ENCODE measurements around the gene APLF.
"Not testable (repeated sequence)": the region's sequence is repeated elsewhere in the genome, so short reads cannot be mapped to it uniquely, and the experiment has no call there.

The APLF gene

GRCh38 chr2:68475576-68475975 is 8.2 kb downstream of the APLF start:
- Mint-ChIP-seq H3K9me3 (no peaks in the 10 kb centered on the region), H3K27me3 (no peaks in the 10 kb centered on the region), H3K36me3 (no peaks in the 10 kb centered on the region), H3K4me3 (no peak overlapping the region), H3K4me1 (no peaks in the 10 kb centered on the region), H3K27ac (no peak overlapping the region)
- DNase-seq: no peak
- CTCF ChIA-PET: no interaction called here

GRCh38 chr2:68476454-68476853 is 9.1 kb downstream of the APLF start:
- no peak overlapping the region for H3K27ac Mint-ChIP-seq
- CTCF ChIA-PET: no interaction called here
- DNase-seq: no peak
- no peaks in the 10 kb centered on the region for H3K27me3 Mint-ChIP-seq
- H3K4me3 Mint-ChIP-seq: no peak overlapping the region
- no peaks in the 10 kb centered on the region for H3K36me3 Mint-ChIP-seq
- H3K4me1 Mint-ChIP-seq: no peaks in the 10 kb centered on the region
- no peaks in the 10 kb centered on the region for H3K9me3 Mint-ChIP-seq

GRCh38 chr2:68478688-68479087 is 11.3 kb downstream of the APLF start:
- Mint-ChIP-seq H3K4me1 (no peaks in the 10 kb centered on the region), H3K27me3 (no peaks in the 10 kb centered on the region), H3K27ac (no peak overlapping the region), H3K36me3 (no peaks in the 10 kb centered on the region), H3K9me3 (no peaks in the 10 kb centered on the region), H3K4me3 (no peak overlapping the region)
- no peak for DNase-seq
- CTCF ChIA-PET: interaction anchor here (1.0 to 2.1 kb wide), 3 partner anchors 9 to 446 kb away, joined by 3 to 8 read pairs (median 5); no protein-coding TSS in a partner anchor

GRCh38 chr2:68482296-68482820 is 15.0 kb downstream of the APLF start:
- no peak overlapping the region for H3K27ac Mint-ChIP-seq
- H3K4me3 Mint-ChIP-seq: no peak overlapping the region
- H3K27me3 Mint-ChIP-seq: no peaks in the 10 kb centered on the region
- no peaks in the 10 kb centered on the region for H3K36me3 Mint-ChIP-seq
- no peaks in the 10 kb centered on the region for H3K9me3 Mint-ChIP-seq
- no peaks in the 10 kb centered on the region for H3K4me1 Mint-ChIP-seq
- CTCF ChIA-PET: interaction anchor here (0.7 kb wide), 1 partner anchor 329 kb away, joined by 3 read pairs; no protein-coding TSS in a partner anchor
- DNase-seq: no peak

- Mint-ChIP-seq H3K9me3 (no peaks in the 10 kb centered on the region), H3K36me3 (no peaks in the 10 kb centered on the region), H3K27me3 (no peaks in the 10 kb centered on the region), H3K4me1 (peaks cover 3% of the 10 kb centered on the region), H3K4me3 (no peak overlapping the region), H3K27ac (no peak overlapping the region)
- DNase-seq: no peak
- CTCF ChIA-PET: interaction anchor here (0.5 to 1.4 kb wide), 2 partner anchors 19 to 27 kb away, joined by 3 read pairs; no protein-coding TSS in a partner anchor
Observed at GRCh38 chr2:68483011-68483410, 15.6 kb downstream of the APLF start.

GRCh38 chr2:68487773-68488355 is 20.5 kb downstream of the APLF start:
- DNase-seq: no peak

GRCh38 chr2:68488605-68489004 is 21.2 kb downstream of the APLF start:
- H3K9me3 Mint-ChIP-seq, H3K27me3 Mint-ChIP-seq, H3K4me1 Mint-ChIP-seq, H3K27ac Mint-ChIP-seq, DNase-seq, H3K36me3 Mint-ChIP-seq, H3K4me3 Mint-ChIP-seq: not testable (repeated sequence)
- CTCF ChIA-PET: interaction anchor here (0.6 to 2.7 kb wide), 14 partner anchors 11 to 455 kb away, joined by 3 to 27 read pairs (median 6); no protein-coding TSS in a partner anchor

More at GRCh38 chr2:68487773-68488355, 20.5 kb downstream of the APLF start:
- CTCF ChIA-PET: interaction anchor here (0.8 to 2.7 kb wide), 25 partner anchors 10 to 443 kb away, joined by 3 to 27 read pairs (median 4); partner anchors contain the start of gene FBXO48
- H3K9me3 Mint-ChIP-seq: no peaks in the 10 kb centered on the region
- no peaks in the 10 kb centered on the region for H3K36me3 Mint-ChIP-seq
- H3K27ac Mint-ChIP-seq: no peak overlapping the region
- H3K27me3 Mint-ChIP-seq: no peaks in the 10 kb centered on the region
- H3K4me1 Mint-ChIP-seq: peaks cover 3% of the 10 kb centered on the region
- H3K4me3 Mint-ChIP-seq: no peak overlapping the region

GRCh38 chr2:68489282-68489681 is 21.9 kb downstream of the APLF start:
- Mint-ChIP-seq H3K27ac (no peak overlapping the region), H3K27me3 (no peaks in the 10 kb centered on the region), H3K4me3 (no peak overlapping the region), H3K4me1 (peaks cover 3% of the 10 kb centered on the region), H3K9me3 (no peaks in the 10 kb centered on the region), H3K36me3 (no peaks in the 10 kb centered on the region)
- CTCF ChIA-PET: interaction anchor here (1.0 to 2.7 kb wide), 3 partner anchors 106 to 455 kb away, joined by 3 to 17 read pairs (median 4); no protein-coding TSS in a partner anchor
- no peak for DNase-seq

GRCh38 chr2:68491582-68491981 is 24.2 kb downstream of the APLF start:
- H3K27ac Mint-ChIP-seq: no peak overlapping the region
- H3K4me3 Mint-ChIP-seq: no peak overlapping the region
- H3K4me1 Mint-ChIP-seq: peaks cover 3% of the 10 kb centered on the region
- CTCF ChIA-PET: no interaction called here
- DNase-seq: no peak
- no peaks in the 10 kb centered on the region for H3K27me3 Mint-ChIP-seq
- peaks cover 11% of the 10 kb centered on the region for H3K9me3 Mint-ChIP-seq
- peaks cover 8% of the 10 kb centered on the region for H3K36me3 Mint-ChIP-seq

- CTCF ChIA-PET: interaction anchor here (1.2 to 1.6 kb wide), 2 partner anchors 11 to 58 kb away, joined by 3 read pairs; no protein-coding TSS in a partner anchor
- Mint-ChIP-seq H3K27ac (no peak overlapping the region), H3K4me3 (no peak overlapping the region), H3K4me1 (no peaks in the 10 kb centered on the region), H3K36me3 (peaks cover 10% of the 10 kb centered on the region), H3K9me3 (peaks cover 19% of the 10 kb centered on the region), H3K27me3 (no peaks in the 10 kb centered on the region)
- DNase-seq: no peak
Observed at GRCh38 chr2:68499133-68499532, 31.7 kb downstream of the APLF start.

- no peak overlapping the region for H3K27ac Mint-ChIP-seq
- H3K4me1 Mint-ChIP-seq: peaks cover 2% of the 10 kb centered on the region
- peaks cover 5% of the 10 kb centered on the region for H3K36me3 Mint-ChIP-seq
- no peak overlapping the region for H3K4me3 Mint-ChIP-seq
- CTCF ChIA-PET: interaction anchor here (1.4 kb wide), 1 partner anchor 13 kb away, joined by 6 read pairs; no protein-coding TSS in a partner anchor
- DNase-seq: no peak
- peaks cover 12% of the 10 kb centered on the region for H3K9me3 Mint-ChIP-seq
- H3K27me3 Mint-ChIP-seq: no peaks in the 10 kb centered on the region
Observed at GRCh38 chr2:68500649-68501048, 33.3 kb downstream of the APLF start.

GRCh38 chr2:68501768-68502167 is 34.4 kb downstream of the APLF start:
- Mint-ChIP-seq H3K27me3 (no peaks in the 10 kb centered on the region), H3K4me3 (no peak overlapping the region), H3K27ac (no peak overlapping the region), H3K36me3 (peaks cover under 1% of the 10 kb centered on the region), H3K9me3 (peaks cover 6% of the 10 kb centered on the region), H3K4me1 (peaks cover 12% of the 10 kb centered on the region)
- no peak for DNase-seq
- CTCF ChIA-PET: interaction anchor here (0.8 kb wide), 1 partner anchor 32 kb away, joined by 3 read pairs; no protein-coding TSS in a partner anchor

GRCh38 chr2:68505603-68506159 is 38.3 kb downstream of the APLF start:
- Mint-ChIP-seq H3K4me3 (no peak overlapping the region), H3K27ac (no peak overlapping the region), H3K4me1 (peaks cover 12% of the 10 kb centered on the region), H3K27me3 (no peaks in the 10 kb centered on the region), H3K9me3 (no peaks in the 10 kb centered on the region), H3K36me3 (peaks cover 2% of the 10 kb centered on the region)
- CTCF ChIA-PET: interaction anchor here (0.9 to 1.7 kb wide), 2 partner anchors 89 to 419 kb away, joined by 5 read pairs; no protein-coding TSS in a partner anchor
- no peak for DNase-seq

- Mint-ChIP-seq H3K27ac (no peak overlapping the region), H3K4me1 (peaks cover 12% of the 10 kb centered on the region), H3K36me3 (peaks cover 2% of the 10 kb centered on the region), H3K9me3 (no peaks in the 10 kb centered on the region), H3K27me3 (no peaks in the 10 kb centered on the region), H3K4me3 (no peak overlapping the region)
- CTCF ChIA-PET: interaction anchor here (0.9 to 1.7 kb wide), 3 partner anchors 18 to 419 kb away, joined by 3 to 5 read pairs (median 5); no protein-coding TSS in a partner anchor
- no peak for DNase-seq
Observed at GRCh38 chr2:68506170-68506569, 38.8 kb downstream of the APLF start.

All from activated naive CD4-positive, alpha-beta T cell treated with anti-CD3 and anti-CD28 coated beads, Interleukin-2, amount 10 ng/mL, durations not matched to agents 7 days and 5 days (primary cell).